GM12892 (cell line): Measurements from ENCODE around the gene SPRED1.

Experiments
- DNase-seq: peaks from one replicate; pipeline ENCODE4 v3.0.0; 2011; ENCODE audit not compliant: insufficient read length
- FAIRE-seq: peaks from 2 replicates; lab custom pipeline; 2011; peaks lifted over from hg19 to GRCh38; lab: Jason Lieb, UNC
- POLR2A ChIP-seq: IDR thresholded peaks from 2 replicates; pipeline ENCODE4 v1.6.1; 2011; ENCODE audit warnings: low read depth, low read length, control low read depth
- POLR2AphosphoS5 ChIP-seq: IDR thresholded peaks from 2 replicates; pipeline ENCODE4 v1.6.1; 2011; ENCODE audit warnings: low read depth, low read length, control low read depth
- TAF1 ChIP-seq: IDR thresholded peaks from 2 replicates; pipeline ENCODE4 v1.6.1; 2011; ENCODE audit warnings: low read depth, mild to moderate bottlenecking, control low read depth, low read length, borderline replicate concordance

The SPRED1 gene

GRCh38 chr15:38297623-38298388, 45.2 kb downstream of the SPRED1 start:
- TF ChIP-seq POLR2A (no peak), POLR2AphosphoS5 (no peak), TAF1 (no peak)
- FAIRE-seq (no peak), DNase-seq (no peak)

- DNase-seq (no peak), FAIRE-seq (no peak)
- TF ChIP-seq TAF1: no peak
- no peak for TF ChIP-seq POLR2A
- TF ChIP-seq POLR2AphosphoS5: no peak
Observed at GRCh38 chr15:38299216-38299615, 46.6 kb downstream of the SPRED1 start.

GRCh38 chr15:38300395-38300794, 47.8 kb downstream of the SPRED1 start:
- no peak for FAIRE-seq
- no peak for DNase-seq
- TF ChIP-seq TAF1: no peak
- TF ChIP-seq POLR2A: no peak
- TF ChIP-seq POLR2AphosphoS5: no peak

- FAIRE-seq (no peak), DNase-seq (no peak)
- TF ChIP-seq POLR2AphosphoS5: no peak
- TF ChIP-seq POLR2A: no peak
- no peak for TF ChIP-seq TAF1
Observed at GRCh38 chr15:38304481-38304880, 51.8 kb downstream of the SPRED1 start.

- DNase-seq: no peak
- TF ChIP-seq POLR2A (no peak), TAF1 (no peak), POLR2AphosphoS5 (no peak)
- no peak for FAIRE-seq
Observed at GRCh38 chr15:38307251-38307650, 54.6 kb downstream of the SPRED1 start.

GRCh38 chr15:38307861-38308641, 55.4 kb downstream of the SPRED1 start:
- DNase-seq (no peak), FAIRE-seq (no peak)
- TF ChIP-seq POLR2A: no peak
- no peak for TF ChIP-seq POLR2AphosphoS5
- no peak for TF ChIP-seq TAF1

GRCh38 chr15:38308797-38309196, 56.2 kb downstream of the SPRED1 start:
- no peak for FAIRE-seq
- TF ChIP-seq POLR2A (no peak), POLR2AphosphoS5 (no peak), TAF1 (no peak)
- no peak for DNase-seq

- TF ChIP-seq POLR2A (no peak), TAF1 (no peak), POLR2AphosphoS5 (no peak)
- DNase-seq (no peak), FAIRE-seq (no peak)
Observed at GRCh38 chr15:38312190-38312589, 59.6 kb downstream of the SPRED1 start.

- TF ChIP-seq POLR2A (no peak), POLR2AphosphoS5 (no peak)
- DNase-seq: no peak
- no peak for FAIRE-seq
Observed at GRCh38 chr15:38316311-38316710, 63.7 kb downstream of the SPRED1 start.

- no peak for DNase-seq
- TF ChIP-seq POLR2AphosphoS5: no peak
- TF ChIP-seq TAF1: no peak
- no peak for FAIRE-seq
Observed at GRCh38 chr15:38320181-38320580, 67.5 kb downstream of the SPRED1 start.

GRCh38 chr15:38320866-38321265, 68.2 kb downstream of the SPRED1 start:
- DNase-seq (no peak), FAIRE-seq (no peak)
- TF ChIP-seq TAF1 (no peak), POLR2A (no peak), POLR2AphosphoS5 (no peak)

GRCh38 chr15:38323895-38324294, 71.3 kb downstream of the SPRED1 start:
- no peak for DNase-seq
- no peak for FAIRE-seq
- TF ChIP-seq POLR2A (no peak), TAF1 (no peak), POLR2AphosphoS5 (no peak)
